ENCODE results near the gene CCL16.

CCL16 gene

GRCh38 chr17:35988164-35988563 is 6.9 kb upstream of the CCL16 start:
- Histone ChIP-seq H3K27me3 (ENCODE audit: control insufficient read depth, insufficient read depth, low read length) (no peaks in the 10 kb centered on the region), H3K4me1 (ENCODE audit: control insufficient read depth, insufficient read depth, low read length) (no peaks in the 10 kb centered on the region), H3K27ac (ENCODE audit: low read length) (no peak overlapping the region), H3K36me3 (ENCODE audit: control insufficient read depth, insufficient read depth, low read length) (no peaks in the 10 kb centered on the region), H3K4me3 (ENCODE audit: low read length) (no peak overlapping the region), H3K9me3 (ENCODE audit: control insufficient read depth, insufficient read depth, low read length) (no peaks in the 10 kb centered on the region)
- no peak for DNase-seq (ENCODE audit: low read depth, low spot score)

- Histone ChIP-seq H3K9me3 (ENCODE audit: control insufficient read depth, insufficient read depth, low read length) (no peaks in the 10 kb centered on the region), H3K4me3 (ENCODE audit: low read length) (no peak within 1 kb of the TSS), H3K27ac (ENCODE audit: low read length) (no peak within 1 kb of the TSS), H3K27me3 (ENCODE audit: control insufficient read depth, insufficient read depth, low read length) (no peaks in the 10 kb centered on the region), H3K36me3 (ENCODE audit: control insufficient read depth, insufficient read depth, low read length) (no peaks in the 10 kb centered on the region), H3K4me1 (ENCODE audit: control insufficient read depth, insufficient read depth, low read length) (no peaks in the 10 kb centered on the region)
- no peak for DNase-seq (ENCODE audit: low read depth, low spot score)
- WGBS (ENCODE audit: insufficient coverage, insufficient read length): no CpG with 5 or more reads among the region's 1 CpG
These were observed 5.3 kb upstream of the CCL16 start, which contains the start of gene CCL14 for GRCh38 chr17:35986643-35987042. Gene CCL14 (minus strand): TSS chr17:35986729. CDS start chr17:35986649, 80 bp downstream.

- DNase-seq (ENCODE audit: low read depth, low spot score): no peak
- Histone ChIP-seq H3K27me3 (ENCODE audit: control insufficient read depth, insufficient read depth, low read length) (no peaks in the 10 kb centered on the region), H3K4me1 (ENCODE audit: control insufficient read depth, insufficient read depth, low read length) (no peaks in the 10 kb centered on the region), H3K36me3 (ENCODE audit: control insufficient read depth, insufficient read depth, low read length) (no peaks in the 10 kb centered on the region), H3K4me3 (ENCODE audit: low read length) (no peak overlapping the region), H3K27ac (ENCODE audit: low read length) (no peak overlapping the region), H3K9me3 (ENCODE audit: control insufficient read depth, insufficient read depth, low read length) (no peaks in the 10 kb centered on the region)
- no CpG with 5 or more reads among the region's 6 CpGs for WGBS (ENCODE audit: insufficient coverage, insufficient read length)
These were observed 2.8 kb upstream of the CCL16 start for GRCh38 chr17:35984140-35984539.

DNA sequence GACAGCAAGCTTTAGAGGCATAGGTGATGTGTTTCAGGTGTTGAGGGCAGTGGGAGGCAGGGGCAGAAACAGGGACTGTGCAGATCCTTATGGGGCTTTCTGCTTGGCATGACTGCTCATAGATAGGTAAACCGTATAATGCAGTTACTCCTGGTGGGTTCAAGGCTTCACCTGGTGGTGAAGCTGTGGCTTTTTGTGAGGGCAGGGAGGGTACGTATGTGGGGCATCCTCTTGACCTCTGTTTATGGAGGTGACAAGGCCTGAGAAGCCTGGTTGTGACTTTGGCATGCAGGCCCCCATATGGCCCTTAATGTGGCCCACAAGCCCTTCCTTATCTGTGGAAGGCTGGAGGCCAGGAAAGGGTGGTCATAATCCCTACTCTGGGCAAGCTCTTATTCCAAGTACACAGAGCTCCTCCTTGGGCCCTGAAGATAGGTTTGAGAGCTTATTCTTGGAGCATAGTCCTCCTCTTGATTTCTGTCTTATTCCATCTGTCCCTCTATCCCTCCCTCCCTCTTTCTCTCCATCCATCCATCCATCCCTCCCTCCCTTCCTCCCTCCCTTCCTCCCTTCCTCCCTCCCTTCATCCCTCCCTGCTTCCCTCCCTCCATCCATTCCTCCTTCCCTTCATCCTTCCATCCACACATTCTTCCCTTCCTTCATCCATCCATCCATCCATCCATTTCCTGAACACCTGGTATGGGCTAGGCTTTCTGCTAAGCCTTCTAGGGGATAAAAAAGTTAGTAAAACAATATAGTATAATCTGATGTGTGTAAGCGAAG is 1.3 kb upstream of the CCL16 start:
- no peak overlapping the region for H3K27ac ChIP-seq (ENCODE audit: low read length)
- no peak for DNase-seq (ENCODE audit: low read depth, low spot score)
- no peaks in the 10 kb centered on the region for H3K9me3 ChIP-seq (ENCODE audit: control insufficient read depth, insufficient read depth, low read length)
- H3K4me1 ChIP-seq (ENCODE audit: control insufficient read depth, insufficient read depth, low read length): no peaks in the 10 kb centered on the region
- no peak overlapping the region for H3K4me3 ChIP-seq (ENCODE audit: low read length)
- no peaks in the 10 kb centered on the region for H3K27me3 ChIP-seq (ENCODE audit: control insufficient read depth, insufficient read depth, low read length)
- H3K36me3 ChIP-seq (ENCODE audit: control insufficient read depth, insufficient read depth, low read length): no peaks in the 10 kb centered on the region
- WGBS (ENCODE audit: insufficient coverage, insufficient read length): no CpG with 5 or more reads among the region's 3 CpGs

GRCh38 chr17:35981908-35982330 is 622 bp upstream of the CCL16 start:
- Histone ChIP-seq H3K27me3 (ENCODE audit: control insufficient read depth, insufficient read depth, low read length) (no peaks in the 10 kb centered on the region), H3K36me3 (ENCODE audit: control insufficient read depth, insufficient read depth, low read length) (no peaks in the 10 kb centered on the region), H3K9me3 (ENCODE audit: control insufficient read depth, insufficient read depth, low read length) (no peaks in the 10 kb centered on the region), H3K4me1 (ENCODE audit: control insufficient read depth, insufficient read depth, low read length) (no peaks in the 10 kb centered on the region), H3K4me3 (ENCODE audit: low read length) (no peak overlapping the region), H3K27ac (ENCODE audit: low read length) (no peak overlapping the region)
- WGBS (ENCODE audit: insufficient coverage, insufficient read length): no CpG with 5 or more reads among the region's 4 CpGs
- DNase-seq (ENCODE audit: low read depth, low spot score): no peak

- H3K36me3 ChIP-seq (ENCODE audit: control insufficient read depth, insufficient read depth, low read length): no peaks in the 10 kb centered on the region
- no peaks in the 10 kb centered on the region for H3K9me3 ChIP-seq (ENCODE audit: control insufficient read depth, insufficient read depth, low read length)
- H3K4me1 ChIP-seq (ENCODE audit: control insufficient read depth, insufficient read depth, low read length): no peaks in the 10 kb centered on the region
- DNase-seq (ENCODE audit: low read depth, low spot score): no peak
- WGBS (ENCODE audit: insufficient coverage, insufficient read length): no CpG with 5 or more reads among the region's 3 CpGs
- no peak overlapping the region for H3K4me3 ChIP-seq (ENCODE audit: low read length)
- H3K27ac ChIP-seq (ENCODE audit: low read length): no peak overlapping the region
- no peaks in the 10 kb centered on the region for H3K27me3 ChIP-seq (ENCODE audit: control insufficient read depth, insufficient read depth, low read length)
These were observed 3.0 kb downstream of the CCL16 start for GRCh38 chr17:35978346-35978745.

DNA sequence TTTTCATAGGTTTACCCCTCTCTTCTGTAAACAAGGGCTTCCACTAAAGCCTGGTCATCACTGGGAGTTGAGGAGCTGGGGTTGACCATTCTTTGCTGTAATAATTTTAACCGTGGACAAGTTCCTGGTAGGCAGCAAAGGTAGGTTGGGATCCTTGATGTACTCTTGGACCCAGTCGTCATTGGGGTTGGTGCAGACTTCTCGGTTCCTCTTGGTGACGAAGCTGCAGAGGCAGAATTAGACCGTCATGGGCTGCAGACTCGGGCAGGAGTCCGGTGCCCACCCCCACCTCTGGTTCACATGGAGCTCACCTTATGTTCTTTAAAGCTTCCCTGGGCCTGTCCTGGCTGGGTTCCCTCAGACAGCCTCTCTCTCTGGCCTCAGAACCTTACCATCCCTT is 3.8 kb downstream of the CCL16 start:
- no CpG with 5 or more reads among the region's 7 CpGs for WGBS (ENCODE audit: insufficient coverage, insufficient read length)
- Histone ChIP-seq H3K27ac (ENCODE audit: low read length) (no peak overlapping the region), H3K36me3 (ENCODE audit: control insufficient read depth, insufficient read depth, low read length) (no peaks in the 10 kb centered on the region), H3K9me3 (ENCODE audit: control insufficient read depth, insufficient read depth, low read length) (no peaks in the 10 kb centered on the region), H3K4me3 (ENCODE audit: low read length) (no peak overlapping the region), H3K4me1 (ENCODE audit: control insufficient read depth, insufficient read depth, low read length) (no peaks in the 10 kb centered on the region), H3K27me3 (ENCODE audit: control insufficient read depth, insufficient read depth, low read length) (no peaks in the 10 kb centered on the region)
- DNase-seq (ENCODE audit: low read depth, low spot score): no peak

DNA sequence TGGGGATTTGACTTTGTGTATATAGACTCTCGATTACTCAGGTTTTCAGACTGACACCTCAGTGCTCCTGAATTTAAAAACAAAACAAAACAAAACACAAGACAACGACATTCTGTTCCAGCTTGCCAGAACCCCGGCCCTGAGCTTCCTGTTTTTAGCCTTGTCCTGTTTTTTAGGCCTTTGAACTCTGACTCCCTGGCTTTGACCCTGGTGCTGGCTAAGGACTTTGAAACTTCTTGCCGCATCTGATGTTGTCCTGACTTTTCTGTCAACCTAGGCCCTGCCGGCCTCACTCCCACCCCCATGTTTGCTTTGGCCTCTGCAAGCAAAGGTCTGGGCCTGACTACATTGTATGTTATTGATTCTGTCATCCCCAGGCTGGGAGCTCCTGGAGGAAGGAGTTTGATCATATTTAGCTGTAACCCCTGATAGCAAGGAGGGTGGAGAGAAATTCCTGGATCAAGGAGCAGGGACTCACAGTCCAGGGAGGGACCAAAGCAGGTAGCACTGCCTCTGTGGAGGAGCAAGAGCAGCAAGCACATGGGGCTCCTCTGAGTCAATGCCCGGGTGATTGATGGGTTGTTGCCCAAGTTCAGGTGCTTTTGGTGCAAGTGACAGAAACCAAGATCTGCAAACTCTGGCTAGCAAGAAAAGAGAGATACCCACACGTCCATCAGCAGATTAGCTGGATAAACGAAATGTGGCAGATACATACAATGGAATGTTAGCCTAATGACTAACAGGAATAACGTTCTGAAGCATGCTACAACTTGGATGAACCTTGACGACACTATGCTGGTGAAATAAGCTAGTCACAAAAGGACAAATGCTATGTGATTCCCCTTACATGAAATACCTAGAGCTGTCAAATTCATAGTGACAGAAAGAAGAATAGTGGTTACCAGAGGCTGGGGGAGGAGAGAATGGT is 7.7 kb downstream of the CCL16 start:
- Histone ChIP-seq H3K9me3 (ENCODE audit: control insufficient read depth, insufficient read depth, low read length) (no peaks in the 10 kb centered on the region), H3K27me3 (ENCODE audit: control insufficient read depth, insufficient read depth, low read length) (no peaks in the 10 kb centered on the region), H3K27ac (ENCODE audit: low read length) (no peak overlapping the region), H3K4me3 (ENCODE audit: low read length) (no peak overlapping the region), H3K36me3 (ENCODE audit: control insufficient read depth, insufficient read depth, low read length) (no peaks in the 10 kb centered on the region), H3K4me1 (ENCODE audit: control insufficient read depth, insufficient read depth, low read length) (no peaks in the 10 kb centered on the region)
- WGBS (ENCODE audit: insufficient coverage, insufficient read length): no CpG with 5 or more reads among the region's 10 CpGs
- DNase-seq (ENCODE audit: low read depth, low spot score): no peak

GRCh38 chr17:35972945-35973332 is 8.4 kb downstream of the CCL16 start:
- no peaks in the 10 kb centered on the region for H3K4me1 ChIP-seq (ENCODE audit: control insufficient read depth, insufficient read depth, low read length)
- no peaks in the 10 kb centered on the region for H3K27me3 ChIP-seq (ENCODE audit: control insufficient read depth, insufficient read depth, low read length)
- no peaks in the 10 kb centered on the region for H3K36me3 ChIP-seq (ENCODE audit: control insufficient read depth, insufficient read depth, low read length)
- no peak overlapping the region for H3K27ac ChIP-seq (ENCODE audit: low read length)
- DNase-seq (ENCODE audit: low read depth, low spot score): no peak
- H3K9me3 ChIP-seq (ENCODE audit: control insufficient read depth, insufficient read depth, low read length): no peaks in the 10 kb centered on the region
- WGBS (ENCODE audit: insufficient coverage, insufficient read length): no CpG with 5 or more reads among the region's 4 CpGs
- H3K4me3 ChIP-seq (ENCODE audit: low read length): no peak overlapping the region

DNA sequence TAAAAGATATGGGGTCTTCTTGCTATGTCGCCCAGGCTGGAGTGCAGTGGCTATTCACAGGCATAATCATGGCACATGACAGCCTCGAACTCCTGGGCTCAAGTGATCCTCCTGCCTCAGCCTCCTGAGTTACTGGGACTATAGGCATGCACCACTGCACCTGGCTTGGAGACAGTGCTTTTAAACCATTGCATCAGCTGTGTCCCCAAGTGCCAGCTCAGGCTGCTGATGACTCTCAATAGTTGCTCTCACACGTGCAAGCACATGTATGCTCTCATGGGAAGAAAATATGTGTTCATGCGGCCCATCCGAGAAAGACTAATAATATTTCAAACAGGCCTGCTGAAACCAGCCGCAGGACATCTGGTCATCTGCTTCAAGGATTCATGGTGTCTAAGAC is 8.8 kb downstream of the CCL16 start:
- no CpG with 5 or more reads among the region's 6 CpGs for WGBS (ENCODE audit: insufficient coverage, insufficient read length)
- Histone ChIP-seq H3K27me3 (ENCODE audit: control insufficient read depth, insufficient read depth, low read length) (no peaks in the 10 kb centered on the region), H3K9me3 (ENCODE audit: control insufficient read depth, insufficient read depth, low read length) (no peaks in the 10 kb centered on the region), H3K4me1 (ENCODE audit: control insufficient read depth, insufficient read depth, low read length) (no peaks in the 10 kb centered on the region), H3K27ac (ENCODE audit: low read length) (no peak overlapping the region), H3K4me3 (ENCODE audit: low read length) (no peak overlapping the region), H3K36me3 (ENCODE audit: control insufficient read depth, insufficient read depth, low read length) (no peaks in the 10 kb centered on the region)
- DNase-seq (ENCODE audit: low read depth, low spot score): no peak

All from iPS DF 6.9 (cell line).